Thymus (tissue), 11 donors: Measurements from ENCODE around the gene FLYWCH2. TPM values are rescaled to one million over a fixed set of nuclear protein-coding genes. Genes with fewer than 3 reads are reported as not detected.
"Not testable (repeated sequence)": the region's sequence is repeated elsewhere in the genome, so short reads cannot be mapped to it uniquely, and the experiment has no call there.

Experiments
- DNase-seq, 9 donors: peaks; one replicate each; pipeline ENCODE4 v3.0.0-alpha.2; 2013; ENCODE audit warnings: low spot score in 9 of 9, low read depth in 6 of 9, missing footprints in 1 of 9
- H3K27ac ChIP-seq, 2 donors: one replicate each; pipeline ENCODE4 v1.5.1; 2013; ENCODE audit warnings: control low read depth in 1 of 2, low read depth in 1 of 2, low read length in 1 of 2, mild to moderate bottlenecking in 1 of 2, moderate library complexity in 1 of 2
- H3K27me3 ChIP-seq, 2 donors: one replicate each; pipeline ENCODE4 v1.5.1; 2013; ENCODE audit warnings: low read length in 1 of 2; ENCODE audit not compliant: control insufficient read depth in 2 of 2, insufficient read depth in 1 of 2
- H3K36me3 ChIP-seq, 2 donors: one replicate each; pipeline ENCODE4 v1.5.1; 2013; ENCODE audit warnings: low read length in 1 of 2, mild to moderate bottlenecking in 1 of 2, moderate library complexity in 1 of 2; ENCODE audit not compliant: control insufficient read depth in 2 of 2, insufficient read depth in 2 of 2
- H3K4me1 ChIP-seq, 2 donors: one replicate each; pipeline ENCODE4 v1.5.1; 2013; ENCODE audit warnings: low read length in 2 of 2; ENCODE audit not compliant: control insufficient read depth in 2 of 2, insufficient read depth in 2 of 2
- H3K4me3 ChIP-seq, 2 donors: one replicate each; pipeline ENCODE4 v1.5.1; 2013; ENCODE audit warnings: low read length in 2 of 2, control low read depth in 1 of 2, mild to moderate bottlenecking in 1 of 2
- H3K9me3 ChIP-seq, 2 donors: one replicate each; pipeline ENCODE4 v1.5.1; 2013; ENCODE audit warnings: low read length in 1 of 2, mild to moderate bottlenecking in 1 of 2; ENCODE audit not compliant: control insufficient read depth in 2 of 2, insufficient read depth in 1 of 2
- WGBS: extraction: QIAGEN DNeasy Blood & Tissue Kit; methylation state at CpG from one replicate; pipeline ENCODE4 v1.1.7; 2013; 5-methylcytosine and 5-hydroxymethylcytosine counted together
- polyA plus RNA-seq: library from polyadenylated mRNA; stranded (reverse); fragments of 200-250 nt; gene quantifications from one replicate; pipeline ENCODE4 v1.2.3, GENCODE V29; 2013
- total RNA-seq: library from RNA; stranded (reverse); fragments of 120-200 nt; gene quantifications from one replicate; pipeline ENCODE4 v1.2.4, GENCODE V29; 2013
- donor health status: healthy.

FLYWCH2 gene
- total and polyA plus RNA-seq, 2 donors = 34.5 to 37.4 TPM

DNA sequence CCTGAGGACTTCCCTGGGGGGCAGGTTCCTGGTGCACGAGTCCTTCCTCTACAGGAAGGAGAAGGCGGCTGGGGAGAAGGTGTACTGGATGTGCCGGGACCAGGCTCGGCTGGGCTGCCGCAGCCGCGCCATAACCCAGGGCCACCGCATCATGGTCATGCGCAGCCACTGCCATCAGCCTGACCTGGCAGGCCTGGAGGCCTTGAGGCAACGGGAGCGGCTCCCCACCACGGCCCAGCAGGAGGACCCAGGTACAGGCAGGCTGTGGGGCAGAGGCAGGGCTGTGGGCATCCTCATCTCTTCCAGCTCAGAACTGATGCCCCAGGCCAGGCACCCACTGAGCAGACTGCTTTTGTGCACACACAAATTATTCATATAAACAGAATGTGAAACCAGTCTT lies 55.2 kb downstream of the FLYWCH2 start:
- DNase-seq = no peak
- Histone ChIP-seq H3K4me1 (peaks cover 11 to 27% of the 10 kb centered on the region in 2 donors), H3K27me3 (no peaks in the 10 kb centered on the region), H3K9me3 (no peaks in the 10 kb centered on the region), H3K36me3 (peaks cover 52 to 55% of the 10 kb centered on the region in 2 donors), H3K4me3 (no peak overlapping the region), H3K27ac (no peak overlapping the region)
- 97% methylated on average over 12 of the region's 12 CpGs for WGBS

DNA sequence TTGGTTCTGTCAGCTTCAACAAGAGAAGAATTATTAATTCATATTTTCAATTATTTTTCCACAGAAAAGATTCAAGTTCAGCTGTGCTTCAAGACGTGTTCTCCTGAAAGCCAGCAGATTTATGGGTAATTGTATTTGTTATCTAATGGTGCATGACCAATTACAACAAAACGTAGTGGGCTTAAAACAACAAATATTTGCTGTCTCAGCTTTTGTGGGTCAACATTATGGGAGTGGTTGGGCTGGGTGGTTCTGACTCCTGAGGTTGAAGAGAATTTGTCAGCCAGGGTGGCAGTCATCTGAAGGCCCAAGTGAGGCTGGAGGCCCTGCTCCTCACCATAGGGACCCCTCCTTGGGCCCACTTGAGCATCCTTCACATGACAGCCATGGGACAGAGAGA lies 57.0 kb downstream of the FLYWCH2 start:
- peaks cover 43 to 46% of the 10 kb centered on the region in 2 donors for H3K36me3 ChIP-seq
- no peaks in the 10 kb centered on the region for H3K9me3 ChIP-seq
- WGBS = 94% methylated on average over 2 of the region's 2 CpGs

DNA sequence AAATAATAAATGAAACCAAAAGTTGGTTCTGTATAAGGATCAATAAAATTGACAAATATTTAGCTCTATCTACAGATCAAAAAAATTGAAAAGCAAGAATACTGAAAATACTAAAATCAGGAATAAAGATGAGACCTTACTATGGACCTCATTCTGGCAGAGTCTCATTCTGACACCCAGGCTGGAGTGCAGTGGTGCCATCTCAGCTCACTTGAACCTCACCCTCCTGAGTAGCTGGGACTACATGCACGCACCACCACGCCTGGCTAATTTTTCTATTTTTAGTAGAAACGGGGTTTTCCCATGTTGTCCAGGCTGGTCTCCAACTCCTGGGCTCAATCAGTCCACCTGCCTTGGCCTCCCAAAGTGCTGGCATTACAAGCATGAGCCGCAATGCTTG lies 59.0 kb downstream of the FLYWCH2 start:
- H3K4me3 ChIP-seq = no peak overlapping the region
- H3K9me3 ChIP-seq = no peaks in the 10 kb centered on the region
- H3K27ac ChIP-seq = no peak overlapping the region
- H3K36me3 ChIP-seq = peaks cover 36 to 37% of the 10 kb centered on the region in 2 donors
- H3K4me1 ChIP-seq = no peaks in the 10 kb centered on the region
- no peaks in the 10 kb centered on the region for H3K27me3 ChIP-seq
- 95% methylated on average over 4 of the region's 4 CpGs for WGBS
- no peak for DNase-seq

More for the DNA sequence above, 57.0 kb downstream of the FLYWCH2 start:
- Histone ChIP-seq H3K27me3 (no peaks in the 10 kb centered on the region), H3K4me1 (peaks cover 7 to 16% of the 10 kb centered on the region in 2 donors), H3K4me3 (no peak overlapping the region), H3K27ac (no peak overlapping the region)
- no peak for DNase-seq

DNA sequence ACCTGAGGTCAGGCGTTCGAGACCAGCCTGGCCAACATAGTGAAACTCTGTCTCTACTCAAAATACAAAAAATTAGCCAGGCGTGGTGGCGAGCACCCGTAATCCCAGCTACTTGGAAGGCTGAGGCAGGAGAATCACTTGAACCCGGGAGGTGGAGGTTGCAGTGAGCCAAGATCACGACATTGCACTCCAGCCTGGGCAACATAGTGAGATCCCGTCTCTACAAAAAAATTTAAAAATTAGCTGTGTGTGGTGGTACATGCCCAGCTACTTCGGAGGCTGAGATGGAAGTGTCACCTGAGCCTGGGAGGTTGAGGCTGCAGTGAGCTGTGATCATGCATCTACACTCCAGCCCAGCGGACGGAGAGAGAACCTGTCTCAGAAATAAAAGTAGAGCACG lies 60.7 kb downstream of the FLYWCH2 start:
- not testable (repeated sequence) for H3K4me3 ChIP-seq, H3K9me3 ChIP-seq, DNase-seq, H3K27me3 ChIP-seq, H3K27ac ChIP-seq, H3K4me1 ChIP-seq
- H3K36me3 ChIP-seq = peaks cover 24% of the 10 kb centered on the region in 2 donors
- WGBS = 93% methylated on average over 12 of the region's 12 CpGs

DNA sequence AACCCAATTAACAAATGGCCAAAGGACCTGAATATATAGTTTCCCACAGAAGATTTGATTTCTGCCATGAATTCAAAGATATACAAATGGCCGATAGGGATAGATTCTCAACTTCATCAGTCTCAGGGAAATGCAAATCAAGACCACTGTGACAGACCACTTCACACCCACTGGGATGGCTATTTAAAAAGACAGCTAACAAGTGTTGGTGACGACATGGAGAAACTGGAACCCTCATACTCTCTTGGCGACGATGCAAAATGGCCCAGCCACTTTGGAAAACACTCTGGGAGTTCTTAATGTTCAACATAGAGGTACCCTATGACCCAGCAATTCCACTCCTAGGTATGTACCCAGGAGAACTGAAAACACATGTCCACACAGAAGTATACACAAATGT lies 63.6 kb downstream of the FLYWCH2 start:
- no peak for DNase-seq
- Histone ChIP-seq H3K27ac (no peak overlapping the region), H3K27me3 (no peaks in the 10 kb centered on the region), H3K9me3 (no peaks in the 10 kb centered on the region), H3K36me3 (peaks cover 8 to 18% of the 10 kb centered on the region in 2 donors), H3K4me1 (no peaks in the 10 kb centered on the region), H3K4me3 (no peak overlapping the region)
- 98% methylated on average over 4 of the region's 4 CpGs for WGBS

Other genes starting within 250 kb of the FLYWCH2 start
- gene KCTD5, start 200.7 kb upstream of the FLYWCH2 start, total RNA-seq = 18.5 TPM
- gene KCTD5, start 200.7 kb upstream of the FLYWCH2 start, polyA plus RNA-seq = 21.8 TPM
- gene PRSS27, start 163.0 kb upstream of the FLYWCH2 start, total RNA-seq = 0.28 TPM
- gene PRSS27, start 163.0 kb upstream of the FLYWCH2 start, polyA plus RNA-seq = 6.5 TPM
- 42.4 TPM for gene SRRM2, start 130.6 kb upstream of the FLYWCH2 start, total RNA-seq
- 690 TPM for gene SRRM2, start 130.6 kb upstream of the FLYWCH2 start, polyA plus RNA-seq
- 349 TPM for gene ELOB, start 105.9 kb upstream of the FLYWCH2 start, total RNA-seq
- gene ELOB, start 105.9 kb upstream of the FLYWCH2 start, polyA plus RNA-seq = 287 TPM
- 0.05 TPM for gene PRSS33, start 95.7 kb upstream of the FLYWCH2 start, total RNA-seq
- 0.37 TPM for gene PRSS33, start 95.7 kb upstream of the FLYWCH2 start, polyA plus RNA-seq
- gene PRSS41, start 84.7 kb upstream of the FLYWCH2 start, total RNA-seq = not detected
- not detected for gene PRSS41, start 84.7 kb upstream of the FLYWCH2 start, polyA plus RNA-seq
- 1.2 TPM for gene PRSS21, start 66.0 kb upstream of the FLYWCH2 start, total RNA-seq
- 0.68 TPM for gene PRSS21, start 66.0 kb upstream of the FLYWCH2 start, polyA plus RNA-seq
- gene ZG16B, start 52.9 kb upstream of the FLYWCH2 start, total RNA-seq = 0.85 TPM
- 1.2 TPM for gene ZG16B, start 52.9 kb upstream of the FLYWCH2 start, polyA plus RNA-seq
- 0.42 TPM for gene PRSS22, start 25.0 kb upstream of the FLYWCH2 start, total RNA-seq
- gene PRSS22, start 25.0 kb upstream of the FLYWCH2 start, polyA plus RNA-seq = 4.1 TPM
- 9.6 TPM for gene FLYWCH1, start 28.7 kb downstream of the FLYWCH2 start, total RNA-seq
- gene FLYWCH1, start 28.7 kb downstream of the FLYWCH2 start, polyA plus RNA-seq = 34.1 TPM
- 18.2 TPM for gene KREMEN2, start 81.1 kb downstream of the FLYWCH2 start, total RNA-seq
- gene KREMEN2, start 81.1 kb downstream of the FLYWCH2 start, polyA plus RNA-seq = 3.1 TPM
- 11.2 TPM for gene PAQR4, start 86.1 kb downstream of the FLYWCH2 start, total RNA-seq
- 9.5 TPM for gene PAQR4, start 86.1 kb downstream of the FLYWCH2 start, polyA plus RNA-seq
- 16.5 TPM for gene PKMYT1, start 97.2 kb downstream of the FLYWCH2 start, total RNA-seq
- gene PKMYT1, start 97.2 kb downstream of the FLYWCH2 start, polyA plus RNA-seq = 5.3 TPM
- 0.19 TPM for gene CLDN9, start 129.7 kb downstream of the FLYWCH2 start, total RNA-seq
- gene CLDN9, start 129.7 kb downstream of the FLYWCH2 start, polyA plus RNA-seq = 0.98 TPM
- gene CLDN6, start 135.0 kb downstream of the FLYWCH2 start, total RNA-seq = 0.28 TPM
- gene CLDN6, start 135.0 kb downstream of the FLYWCH2 start, polyA plus RNA-seq = 0.48 TPM
- gene TNFRSF12A, start 137.2 kb downstream of the FLYWCH2 start, total RNA-seq = 5.1 TPM
- 46.9 TPM for gene TNFRSF12A, start 137.2 kb downstream of the FLYWCH2 start, polyA plus RNA-seq
- gene HCFC1R1, start 140.7 kb downstream of the FLYWCH2 start, total RNA-seq = 19.0 TPM
- gene HCFC1R1, start 140.7 kb downstream of the FLYWCH2 start, polyA plus RNA-seq = 56.0 TPM
- 37.6 TPM for gene THOC6, start 140.8 kb downstream of the FLYWCH2 start, total RNA-seq
- gene THOC6, start 140.8 kb downstream of the FLYWCH2 start, polyA plus RNA-seq = 36.8 TPM
- gene BICDL2, start 153.7 kb downstream of the FLYWCH2 start, total RNA-seq = 0.38 TPM
- gene BICDL2, start 153.7 kb downstream of the FLYWCH2 start, polyA plus RNA-seq = 6.0 TPM
- 0.80 TPM for gene MMP25, start 163.3 kb downstream of the FLYWCH2 start, total RNA-seq
- gene MMP25, start 163.3 kb downstream of the FLYWCH2 start, polyA plus RNA-seq = 2.9 TPM
- gene IL32, start 182.4 kb downstream of the FLYWCH2 start, total RNA-seq = 175 TPM
- 343 TPM for gene IL32, start 182.4 kb downstream of the FLYWCH2 start, polyA plus RNA-seq
- gene ZSCAN10, start 216.1 kb downstream of the FLYWCH2 start, total RNA-seq = 0.05 TPM
- gene ZSCAN10, start 216.1 kb downstream of the FLYWCH2 start, polyA plus RNA-seq = 0.11 TPM
- gene ZNF205, start 229.4 kb downstream of the FLYWCH2 start, total RNA-seq = 4.6 TPM
- gene ZNF205, start 229.4 kb downstream of the FLYWCH2 start, polyA plus RNA-seq = 9.3 TPM